ENCODE results near the gene LRRD1. TPM values are rescaled to one million over a fixed set of nuclear protein-coding genes. Genes with fewer than 3 reads are reported as not detected.
"Not testable (repeated sequence)": the region's sequence is repeated elsewhere in the genome, so short reads cannot be mapped to it uniquely, and the experiment has no call there.

LRRD1 gene
- total RNA-seq, 2 donors from 2014 or later = 0.40 TPM; not detected in 1

DNA sequence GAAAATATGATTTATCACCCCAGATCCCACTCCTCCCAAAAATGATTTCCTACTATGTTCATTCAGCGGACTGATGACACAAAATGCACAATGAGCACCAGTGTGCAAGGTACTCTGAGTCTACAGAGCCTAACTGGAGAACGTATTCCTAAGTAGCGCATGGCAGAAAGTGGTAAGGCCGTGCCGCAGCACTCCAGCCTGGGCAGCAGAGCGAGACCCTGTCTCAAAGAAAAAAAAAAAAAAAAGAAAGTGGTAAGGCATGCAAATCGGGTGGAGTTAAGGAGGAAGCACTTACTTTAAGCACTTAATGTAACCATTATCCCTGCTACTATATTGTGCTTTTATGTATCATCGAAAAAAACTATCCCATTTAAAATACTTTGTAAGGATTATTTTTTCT lies 70.1 kb downstream of the LRRD1 start:
- TF ChIP-seq POLR2A (IDR thresholded peaks at IDR 0.05) (no peak), POLR2AphosphoS5 (IDR thresholded peaks at IDR 0.05) (no peak)
- TF ChIP-seq, protein P1, sequence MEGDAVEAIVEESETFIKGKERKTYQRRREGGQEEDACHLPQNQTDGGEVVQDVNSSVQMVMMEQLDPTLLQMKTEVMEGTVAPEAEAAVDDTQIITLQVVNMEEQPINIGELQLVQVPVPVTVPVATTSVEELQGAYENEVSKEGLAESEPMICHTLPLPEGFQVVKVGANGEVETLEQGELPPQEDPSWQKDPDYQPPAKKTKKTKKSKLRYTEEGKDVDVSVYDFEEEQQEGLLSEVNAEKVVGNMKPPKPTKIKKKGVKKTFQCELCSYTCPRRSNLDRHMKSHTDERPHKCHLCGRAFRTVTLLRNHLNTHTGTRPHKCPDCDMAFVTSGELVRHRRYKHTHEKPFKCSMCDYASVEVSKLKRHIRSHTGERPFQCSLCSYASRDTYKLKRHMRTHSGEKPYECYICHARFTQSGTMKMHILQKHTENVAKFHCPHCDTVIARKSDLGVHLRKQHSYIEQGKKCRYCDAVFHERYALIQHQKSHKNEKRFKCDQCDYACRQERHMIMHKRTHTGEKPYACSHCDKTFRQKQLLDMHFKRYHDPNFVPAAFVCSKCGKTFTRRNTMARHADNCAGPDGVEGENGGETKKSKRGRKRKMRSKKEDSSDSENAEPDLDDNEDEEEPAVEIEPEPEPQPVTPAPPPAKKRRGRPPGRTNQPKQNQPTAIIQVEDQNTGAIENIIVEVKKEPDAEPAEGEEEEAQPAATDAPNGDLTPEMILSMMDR (IDR thresholded peaks at IDR 0.05) = no peak
- Histone ChIP-seq H3K4me3 (no peak overlapping the region), H3K9me3 (no peaks in the 10 kb centered on the region), H3K4me1 (replicated peaks) (no peaks in the 10 kb centered on the region), H3K36me3 (no peaks in the 10 kb centered on the region), H3K27ac (no peak overlapping the region), H3K27me3 (replicated peaks; ENCODE audit: insufficient read depth) (no peaks in the 10 kb centered on the region)
- 95% methylated on average over 8 of the region's 8 CpGs for WGBS
- DNase-seq (ENCODE audit: low spot score) = no peak
- intact Hi-C loops (cut with DNase I) = no loop called here

DNA sequence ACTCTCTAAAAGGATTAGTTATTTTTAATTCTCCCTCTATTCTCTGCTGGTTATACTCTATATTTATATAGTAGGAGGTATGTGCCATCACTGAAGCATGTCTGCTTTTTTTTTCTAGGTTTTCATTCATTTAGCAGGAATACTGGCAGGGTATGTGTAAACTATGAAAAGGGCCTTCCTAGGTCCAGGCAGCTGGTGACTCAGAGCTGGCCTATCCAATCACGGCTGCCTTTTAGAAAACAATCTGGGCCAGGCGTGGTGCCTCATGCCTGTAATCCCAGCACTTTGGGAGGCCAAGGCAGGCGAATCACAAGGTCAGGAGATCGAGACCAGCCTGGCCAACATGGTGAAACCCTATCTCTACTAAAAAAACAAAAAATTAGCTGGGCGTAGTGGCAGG lies 76.1 kb downstream of the LRRD1 start:
- H3K4me1 ChIP-seq (replicated peaks); H3K36me3 ChIP-seq; intact Hi-C loops (cut with DNase I); H3K27ac ChIP-seq; H3K4me3 ChIP-seq; H3K9me3 ChIP-seq; H3K27me3 ChIP-seq (replicated peaks; ENCODE audit: insufficient read depth); DNase-seq (ENCODE audit: low spot score): not testable (repeated sequence)
- WGBS = 95% methylated on average over 5 of the region's 5 CpGs

DNA sequence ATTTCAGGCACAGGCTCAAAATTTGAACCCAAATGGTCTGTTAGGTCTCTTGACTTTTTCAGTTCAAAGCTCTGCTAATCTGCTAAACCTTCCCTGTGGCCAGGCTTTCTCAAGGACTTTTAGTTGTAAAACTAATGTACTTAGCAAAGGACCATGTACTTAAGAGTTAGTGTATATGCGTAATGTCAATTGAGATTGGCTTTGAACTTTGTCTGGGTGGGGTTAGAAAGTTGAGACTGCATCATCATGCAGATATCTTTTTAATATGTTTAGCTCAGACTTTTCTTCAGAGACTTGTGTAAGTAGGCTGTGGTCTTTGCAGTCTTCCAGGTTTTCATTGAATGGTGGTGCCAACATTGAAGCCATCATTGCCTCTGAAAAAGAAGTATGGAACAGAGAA lies 78.4 kb downstream of the LRRD1 start:
- no peaks in the 10 kb centered on the region for H3K4me1 ChIP-seq (replicated peaks)
- H3K27me3 ChIP-seq (replicated peaks; ENCODE audit: insufficient read depth) = no peaks in the 10 kb centered on the region
- H3K9me3 ChIP-seq = no peaks in the 10 kb centered on the region
- H3K27ac ChIP-seq = no peak overlapping the region
- no peaks in the 10 kb centered on the region for H3K36me3 ChIP-seq
- no peak overlapping the region for H3K4me3 ChIP-seq
- DNase-seq (ENCODE audit: low spot score) = no peak
- no peak for TF ChIP-seq POLR2A (IDR thresholded peaks at IDR 0.05)
- intact Hi-C loops (cut with DNase I) = no loop called here
- 97% methylated on average over 1 of the region's 1 CpG for WGBS

DNA sequence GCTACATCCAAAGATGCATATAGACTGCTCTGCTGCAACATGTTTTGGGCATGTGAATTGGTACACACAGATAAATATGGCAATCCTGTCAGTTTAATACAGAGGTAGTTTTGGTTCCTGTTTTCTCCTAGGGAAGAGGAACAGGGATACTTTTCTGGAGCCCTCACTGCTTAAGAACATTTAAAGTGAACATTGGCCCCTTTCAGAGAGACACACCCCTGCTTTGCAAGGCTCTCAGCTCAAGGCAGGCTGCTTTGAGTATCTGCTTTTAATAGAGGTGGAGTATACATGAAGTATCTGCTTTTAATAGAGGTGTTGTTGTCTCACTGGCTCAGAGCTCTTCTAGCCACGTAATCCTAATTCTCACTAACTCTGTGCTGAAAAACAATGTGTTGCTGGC lies 83.6 kb downstream of the LRRD1 start:
- Histone ChIP-seq H3K4me1 (replicated peaks) (no peaks in the 10 kb centered on the region), H3K36me3 (peaks cover 0 to 3% of the 10 kb centered on the region in 2 donors), H3K27ac (no peak overlapping the region), H3K27me3 (replicated peaks; ENCODE audit: insufficient read depth) (no peaks in the 10 kb centered on the region), H3K9me3 (no peaks in the 10 kb centered on the region), H3K4me3 (no peak overlapping the region)
- intact Hi-C loops (cut with DNase I) = no loop called here
- no peak for DNase-seq (ENCODE audit: low spot score)
- TF ChIP-seq, protein P1 (IDR thresholded peaks at IDR 0.05) = no peak
- TF ChIP-seq POLR2A (IDR thresholded peaks at IDR 0.05) = no peak
- no peak for TF ChIP-seq POLR2AphosphoS5 (IDR thresholded peaks at IDR 0.05)
- WGBS = 94% methylated on average over 1 of the region's 1 CpG

Small RNA genes within 50 kb of the gene (microRNA-seq; reads per million reads assigned to microRNA genes)
- not detected for gene MIR1285-1

Small RNA genes within 50 kb of the gene (small RNA-seq; reads per million reads assigned to genes)
- gene MIR1285-1 (0 reads per million in 2 donors), gene RF00019 (0 reads per million in 2 donors)

Other genes starting within 250 kb of the LRRD1 start
- 10 to 100 TPM; 61.8 to 80.1 TPM for gene AKAP9, start 238.3 kb downstream of the LRRD1 start, total RNA-seq
- 100 to 1,000 TPM in 1 of 2 donors, 10 to 100 TPM in 1; 51.6 to 121 TPM for gene CYP51A1, start 44.7 kb downstream of the LRRD1 start, total RNA-seq
- 10 to 100 TPM; 53.4 to 98.4 TPM for gene KRIT1, start 66.8 kb upstream of the LRRD1 start, total RNA-seq
- 10 to 100 TPM; 20.1 to 47.9 TPM for gene ANKIB1, start 66.8 kb upstream of the LRRD1 start, total RNA-seq

Measured in prostate gland (tissue), 2 donors.